ENCODE results near the gene PHLDB3. TPM values are rescaled to one million over a fixed set of nuclear protein-coding genes. Genes with fewer than 3 reads are reported as not detected.

The PHLDB3 gene
- total and polyA plus RNA-seq, 7 donors = 5.7 to 16.0 (median 9.0) TPM

DNA sequence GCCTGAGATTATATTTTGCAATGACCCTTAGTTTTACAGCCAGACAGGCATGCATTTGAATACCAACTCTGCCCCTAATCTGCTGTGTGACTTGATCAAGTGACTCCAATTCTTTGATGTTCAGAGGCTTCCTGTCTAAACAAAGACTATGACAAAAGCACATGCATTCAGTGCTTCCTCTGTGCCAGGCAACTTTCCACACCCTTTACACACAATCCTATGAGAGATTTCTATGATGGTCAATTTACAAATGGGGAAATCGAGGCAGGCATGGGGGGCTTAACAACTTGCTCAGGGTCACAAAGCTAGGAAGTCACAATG, 35.4 kb downstream of the PHLDB3 start:
- TF ChIP-seq POLR2AphosphoS5 (IDR thresholded peaks at IDR 0.05) (no peak), EP300 (IDR thresholded peaks at IDR 0.05) (no peak), POLR2A (IDR thresholded peaks at IDR 0.05) (no peak)
- TF ChIP-seq, protein P1, sequence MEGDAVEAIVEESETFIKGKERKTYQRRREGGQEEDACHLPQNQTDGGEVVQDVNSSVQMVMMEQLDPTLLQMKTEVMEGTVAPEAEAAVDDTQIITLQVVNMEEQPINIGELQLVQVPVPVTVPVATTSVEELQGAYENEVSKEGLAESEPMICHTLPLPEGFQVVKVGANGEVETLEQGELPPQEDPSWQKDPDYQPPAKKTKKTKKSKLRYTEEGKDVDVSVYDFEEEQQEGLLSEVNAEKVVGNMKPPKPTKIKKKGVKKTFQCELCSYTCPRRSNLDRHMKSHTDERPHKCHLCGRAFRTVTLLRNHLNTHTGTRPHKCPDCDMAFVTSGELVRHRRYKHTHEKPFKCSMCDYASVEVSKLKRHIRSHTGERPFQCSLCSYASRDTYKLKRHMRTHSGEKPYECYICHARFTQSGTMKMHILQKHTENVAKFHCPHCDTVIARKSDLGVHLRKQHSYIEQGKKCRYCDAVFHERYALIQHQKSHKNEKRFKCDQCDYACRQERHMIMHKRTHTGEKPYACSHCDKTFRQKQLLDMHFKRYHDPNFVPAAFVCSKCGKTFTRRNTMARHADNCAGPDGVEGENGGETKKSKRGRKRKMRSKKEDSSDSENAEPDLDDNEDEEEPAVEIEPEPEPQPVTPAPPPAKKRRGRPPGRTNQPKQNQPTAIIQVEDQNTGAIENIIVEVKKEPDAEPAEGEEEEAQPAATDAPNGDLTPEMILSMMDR (IDR thresholded peaks at IDR 0.05) = no peak
- H3K27ac ChIP-seq = no peak overlapping the region
- H3K9me3 ChIP-seq = no peaks in the 10 kb centered on the region
- no peak for DNase-seq
- H3K4me3 ChIP-seq = no peak overlapping the region
- peaks cover 0 to 12% (median 6%) of the 10 kb centered on the region in 4 donors for H3K4me1 ChIP-seq
- no peaks in the 10 kb centered on the region for H3K27me3 ChIP-seq
- intact Hi-C loops (cut with DNase I) = no loop called here
- no peaks in the 10 kb centered on the region for H3K36me3 ChIP-seq
- 38 to 67% methylated on average over 1 of the region's 1 CpG for WGBS, 2 donors

DNA sequence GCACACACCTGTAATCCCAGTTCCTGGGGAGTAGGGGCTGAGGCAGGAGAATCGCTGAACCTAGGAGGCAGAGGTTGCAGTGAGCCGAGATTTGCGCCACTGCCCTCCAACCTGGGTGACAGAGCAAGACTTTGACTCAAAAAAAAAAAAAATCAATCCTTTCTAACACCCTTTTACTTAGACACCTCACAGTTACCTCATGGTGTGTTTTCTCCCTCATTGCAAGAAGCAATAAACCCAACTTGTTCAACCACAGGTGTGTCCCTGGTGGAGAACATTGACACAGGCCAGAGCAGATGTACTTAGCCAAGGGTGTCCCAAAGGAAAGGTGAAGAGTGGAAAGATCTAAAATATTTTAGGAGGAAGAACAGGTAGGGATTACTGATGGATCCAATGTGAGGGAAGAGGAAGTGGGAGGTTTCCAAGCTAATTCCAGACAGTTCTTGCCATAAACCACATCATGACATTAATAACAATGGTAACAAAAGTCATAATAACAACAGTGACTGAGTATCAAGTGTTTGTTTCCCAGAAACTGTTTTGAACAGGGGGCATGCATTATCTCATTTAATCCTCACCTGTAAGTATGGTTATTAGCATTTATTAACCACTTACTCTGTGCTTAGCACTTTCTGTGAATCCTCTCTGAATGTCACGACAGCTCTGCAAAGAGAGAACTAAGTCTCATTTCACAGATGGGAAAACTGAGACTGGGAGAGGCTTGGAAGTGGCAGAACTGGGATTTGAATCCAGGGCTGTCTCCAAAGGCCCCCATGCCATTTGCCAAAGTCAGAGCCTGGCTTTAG, 36.0 kb downstream of the PHLDB3 start:
- Histone ChIP-seq H3K27ac (no peak overlapping the region), H3K27me3 (no peaks in the 10 kb centered on the region), H3K4me1 (peaks cover 0 to 13% (median 8%) of the 10 kb centered on the region in 4 donors), H3K4me3 (no peak overlapping the region), H3K36me3 (no peaks in the 10 kb centered on the region), H3K9me3 (no peaks in the 10 kb centered on the region)
- intact Hi-C loops (cut with DNase I) = no loop called here
- WGBS, 2 donors = 59 to 79% methylated on average over 4 of the region's 4 CpGs
- DNase-seq = no peak
- TF ChIP-seq, protein P1 (IDR thresholded peaks at IDR 0.05) = no peak

DNA sequence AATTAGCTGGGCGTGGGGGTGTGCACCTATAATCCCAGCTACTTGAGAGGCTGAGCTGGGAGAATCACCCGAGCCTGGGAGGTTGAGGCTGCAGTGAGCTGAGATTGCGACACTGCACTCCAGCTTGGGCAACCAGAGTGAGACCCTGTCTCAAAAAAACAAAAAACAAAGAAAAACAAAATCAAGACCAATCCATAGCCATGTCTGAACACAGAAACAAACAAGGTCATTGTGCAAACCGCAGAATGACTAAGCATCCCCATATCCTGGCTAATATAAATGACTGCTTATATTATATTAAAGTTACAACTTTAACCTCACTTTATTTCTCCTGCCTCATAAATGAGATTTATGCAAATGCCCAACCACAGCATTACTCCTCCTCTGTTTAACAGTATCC, 36.8 kb downstream of the PHLDB3 start:
- no peaks in the 10 kb centered on the region for H3K27me3 ChIP-seq
- DNase-seq = no peak
- no peaks in the 10 kb centered on the region for H3K36me3 ChIP-seq
- no peak overlapping the region for H3K27ac ChIP-seq
- no peaks in the 10 kb centered on the region for H3K9me3 ChIP-seq
- intact Hi-C loops (cut with DNase I) = no loop called here
- TF ChIP-seq, protein P1 (IDR thresholded peaks at IDR 0.05) = no peak
- no peak for TF ChIP-seq POLR2AphosphoS5 (IDR thresholded peaks at IDR 0.05)
- no peak for TF ChIP-seq EP300 (IDR thresholded peaks at IDR 0.05)
- TF ChIP-seq POLR2A (IDR thresholded peaks at IDR 0.05) = no peak
- H3K4me1 ChIP-seq = peaks cover 0 to 17% (median 13%) of the 10 kb centered on the region in 4 donors
- no peak overlapping the region for H3K4me3 ChIP-seq
- 80 to 81% methylated on average over 4 of the region's 4 CpGs for WGBS, 2 donors

DNA sequence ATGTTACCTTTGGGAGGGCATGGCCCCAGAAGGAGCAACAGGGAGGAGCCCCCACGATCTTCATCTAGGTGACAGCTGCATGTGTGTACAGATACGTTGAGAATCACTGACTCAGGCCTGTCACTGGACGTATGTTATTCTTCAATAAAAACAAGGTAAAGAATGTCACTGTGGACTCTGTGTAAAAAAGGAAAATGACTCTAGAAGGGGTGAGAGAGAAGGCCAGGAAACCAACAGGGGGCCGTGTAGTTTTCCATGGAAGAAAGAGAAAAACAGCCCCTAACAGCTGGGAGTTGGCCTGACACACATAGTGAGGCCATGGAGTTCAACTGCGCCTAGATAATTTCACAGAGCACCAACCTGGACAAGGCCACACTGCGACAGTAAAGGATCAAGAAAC, 37.3 kb downstream of the PHLDB3 start:
- intact Hi-C loops (cut with DNase I) = no loop called here
- no peak overlapping the region for H3K27ac ChIP-seq
- 80 to 85% methylated on average over 6 of the region's 6 CpGs for WGBS, 2 donors

More for the DNA sequence above, 37.3 kb downstream of the PHLDB3 start:
- TF ChIP-seq, protein P1 (IDR thresholded peaks at IDR 0.05) = no peak
- TF ChIP-seq POLR2A (IDR thresholded peaks at IDR 0.05) = no peak
- no peak for TF ChIP-seq EP300 (IDR thresholded peaks at IDR 0.05)
- TF ChIP-seq POLR2AphosphoS5 (IDR thresholded peaks at IDR 0.05) = no peak
- H3K36me3 ChIP-seq = no peaks in the 10 kb centered on the region
- H3K4me1 ChIP-seq = peaks cover 0 to 18% (median 13%) of the 10 kb centered on the region in 4 donors
- no peak overlapping the region for H3K4me3 ChIP-seq
- no peaks in the 10 kb centered on the region for H3K9me3 ChIP-seq
- no peak for DNase-seq
- no peaks in the 10 kb centered on the region for H3K27me3 ChIP-seq

Measured in sigmoid colon (tissue), 7 donors.